ENCODE measurements around the gene WNT11. TPM values are rescaled to one million over a fixed set of nuclear protein-coding genes. Genes with fewer than 3 reads are reported as not detected.

WNT11 gene
- polyA plus RNA-seq, 1 of the 3 experiments (the other 2 are of a cell fraction) = 0.43 TPM

DNA sequence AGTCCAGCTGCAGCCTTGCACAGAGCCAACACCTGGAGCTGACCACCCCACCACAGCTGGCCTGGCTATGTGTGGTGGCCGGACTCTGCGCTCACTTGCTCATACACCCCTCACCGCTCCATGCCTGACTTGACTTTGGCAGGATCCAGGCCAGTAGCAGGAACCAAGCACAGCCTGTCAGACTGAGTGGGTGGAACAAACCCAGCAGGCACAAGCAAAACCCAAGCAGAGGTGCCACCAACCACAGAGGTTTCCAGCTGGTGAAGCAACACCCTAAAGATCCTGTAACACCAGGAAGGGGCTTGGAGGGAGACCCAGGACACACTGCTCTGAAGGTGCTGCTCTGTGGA is 44.9 kb upstream of the WNT11 start:
- TF ChIP-seq, protein P1, sequence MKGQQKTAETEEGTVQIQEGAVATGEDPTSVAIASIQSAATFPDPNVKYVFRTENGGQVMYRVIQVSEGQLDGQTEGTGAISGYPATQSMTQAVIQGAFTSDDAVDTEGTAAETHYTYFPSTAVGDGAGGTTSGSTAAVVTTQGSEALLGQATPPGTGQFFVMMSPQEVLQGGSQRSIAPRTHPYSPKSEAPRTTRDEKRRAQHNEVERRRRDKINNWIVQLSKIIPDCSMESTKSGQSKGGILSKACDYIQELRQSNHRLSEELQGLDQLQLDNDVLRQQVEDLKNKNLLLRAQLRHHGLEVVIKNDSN (IDR thresholded peaks at IDR 0.05; ENCODE audit: borderline replicate concordance, low read depth) = no peak
- TF ChIP-seq SIN3A (IDR thresholded peaks at IDR 0.05; ENCODE audit: borderline replicate concordance, low read depth, low read length) = no peak
- TF ChIP-seq EZH2phosphoT487 (IDR thresholded peaks at IDR 0.05; ENCODE audit: borderline replicate concordance, low read depth) = no peak
- TF ChIP-seq TCF12 (IDR thresholded peaks at IDR 0.05) = no peak
- no peak for TF ChIP-seq TAF1 (IDR thresholded peaks at IDR 0.05; ENCODE audit: borderline replicate concordance, low read depth, low read length)
- TF ChIP-seq, protein P2, sequence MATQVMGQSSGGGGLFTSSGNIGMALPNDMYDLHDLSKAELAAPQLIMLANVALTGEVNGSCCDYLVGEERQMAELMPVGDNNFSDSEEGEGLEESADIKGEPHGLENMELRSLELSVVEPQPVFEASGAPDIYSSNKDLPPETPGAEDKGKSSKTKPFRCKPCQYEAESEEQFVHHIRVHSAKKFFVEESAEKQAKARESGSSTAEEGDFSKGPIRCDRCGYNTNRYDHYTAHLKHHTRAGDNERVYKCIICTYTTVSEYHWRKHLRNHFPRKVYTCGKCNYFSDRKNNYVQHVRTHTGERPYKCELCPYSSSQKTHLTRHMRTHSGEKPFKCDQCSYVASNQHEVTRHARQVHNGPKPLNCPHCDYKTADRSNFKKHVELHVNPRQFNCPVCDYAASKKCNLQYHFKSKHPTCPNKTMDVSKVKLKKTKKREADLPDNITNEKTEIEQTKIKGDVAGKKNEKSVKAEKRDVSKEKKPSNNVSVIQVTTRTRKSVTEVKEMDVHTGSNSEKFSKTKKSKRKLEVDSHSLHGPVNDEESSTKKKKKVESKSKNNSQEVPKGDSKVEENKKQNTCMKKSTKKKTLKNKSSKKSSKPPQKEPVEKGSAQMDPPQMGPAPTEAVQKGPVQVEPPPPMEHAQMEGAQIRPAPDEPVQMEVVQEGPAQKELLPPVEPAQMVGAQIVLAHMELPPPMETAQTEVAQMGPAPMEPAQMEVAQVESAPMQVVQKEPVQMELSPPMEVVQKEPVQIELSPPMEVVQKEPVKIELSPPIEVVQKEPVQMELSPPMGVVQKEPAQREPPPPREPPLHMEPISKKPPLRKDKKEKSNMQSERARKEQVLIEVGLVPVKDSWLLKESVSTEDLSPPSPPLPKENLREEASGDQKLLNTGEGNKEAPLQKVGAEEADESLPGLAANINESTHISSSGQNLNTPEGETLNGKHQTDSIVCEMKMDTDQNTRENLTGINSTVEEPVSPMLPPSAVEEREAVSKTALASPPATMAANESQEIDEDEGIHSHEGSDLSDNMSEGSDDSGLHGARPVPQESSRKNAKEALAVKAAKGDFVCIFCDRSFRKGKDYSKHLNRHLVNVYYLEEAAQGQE (IDR thresholded peaks at IDR 0.05; ENCODE audit: low read depth, low read length) = no peak
- no peak for TF ChIP-seq POLR2AphosphoS5 (IDR thresholded peaks at IDR 0.05; ENCODE audit: low read depth, low read length)
- TF ChIP-seq, protein P3, sequence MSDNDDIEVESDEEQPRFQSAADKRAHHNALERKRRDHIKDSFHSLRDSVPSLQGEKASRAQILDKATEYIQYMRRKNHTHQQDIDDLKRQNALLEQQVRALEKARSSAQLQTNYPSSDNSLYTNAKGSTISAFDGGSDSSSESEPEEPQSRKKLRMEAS (IDR thresholded peaks at IDR 0.05; ENCODE audit: low read depth) = no peak
- TF ChIP-seq RCOR1 (IDR thresholded peaks at IDR 0.05; ENCODE audit: low read length) = no peak
- Histone ChIP-seq H3K9me2 (no peaks in the 10 kb centered on the region), H3K9ac (no peak overlapping the region), H3F3A (replicated peaks; ENCODE audit: insufficient read depth) (no peaks in the 10 kb centered on the region), H3K27me3 (ENCODE audit: insufficient read depth) (peaks cover 17% of the 10 kb centered on the region; the same call in 1 of the 2 replicates), H3K79me2 (ENCODE audit: insufficient read depth) (no peaks in the 10 kb centered on the region), H2AFZ (ENCODE audit: low read depth) (no peak overlapping the region), H3K4me1 (ENCODE audit: control insufficient read depth in 1 of 2, insufficient read depth in 2 of 2, low read depth in 1 of 2, low read length in 1 of 2) (no peaks in the 10 kb centered on the region), H3K36me3 (replicated peaks in 1 of 2; ENCODE audit: control insufficient read depth in 1 of 2, insufficient read depth in 2 of 2, low read length in 1 of 2) (no peaks in the 10 kb centered on the region), H3K9me3 (no peaks in the 10 kb centered on the region), H3K4me2 (no peak overlapping the region), H3K4me3 (ENCODE audit: low read depth in 2 of 2, low read length in 1 of 2) (no peak overlapping the region), H4K20me1 (ENCODE audit: insufficient read depth) (no peaks in the 10 kb centered on the region), H3K27ac (ENCODE audit: low read depth in 2 of 2, low read length in 1 of 2) (no peak overlapping the region)
- no peak for DNase-seq
- CTCF ChIA-PET = interaction anchor here (1.2 kb wide), 1 partner anchor 43 kb away, joined by 4 read pairs; no protein-coding TSS in a partner anchor
- POLR2A ChIA-PET = no interaction called here
- WGBS (ENCODE audit: low lambda C conversion rate) = 80% methylated on average over 2 of the region's 3 CpGs

DNA sequence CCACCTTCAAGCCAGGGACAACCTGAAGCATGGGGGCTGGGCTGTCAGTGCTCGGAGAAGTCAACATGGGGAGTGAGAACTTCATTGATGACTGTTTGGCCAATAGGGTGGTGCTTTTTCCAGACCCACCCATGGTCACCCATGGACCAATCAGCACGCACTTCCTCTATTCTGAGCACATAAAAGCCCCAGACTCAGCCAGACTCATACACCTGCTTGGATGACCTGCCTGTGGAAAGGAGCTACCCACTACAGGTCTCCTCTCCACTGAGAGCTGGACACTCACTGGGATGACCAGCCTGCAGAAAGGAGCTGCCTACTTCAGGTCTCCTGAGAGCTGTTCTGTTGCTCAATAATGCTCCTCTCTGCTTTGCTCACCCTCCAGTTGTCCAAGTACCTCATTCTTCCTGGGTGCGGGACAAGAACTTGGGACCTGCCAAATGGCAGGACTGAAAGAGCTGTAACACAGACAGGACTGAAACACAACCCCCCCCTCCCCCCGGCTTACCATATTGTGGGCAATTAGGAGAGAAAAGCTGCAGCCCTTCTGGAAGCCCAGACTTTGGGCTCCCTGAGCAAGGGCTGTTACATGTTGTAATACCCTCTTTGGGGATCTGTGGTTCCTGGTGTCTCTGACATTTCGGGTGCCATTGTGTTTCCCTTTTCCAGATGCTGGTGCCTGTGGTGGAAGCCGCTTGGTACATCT is 44.4 kb upstream of the WNT11 start:
- H3K27ac ChIP-seq (ENCODE audit: low read depth in 2 of 2, low read length in 1 of 2) = no peak overlapping the region
- H3K4me1 ChIP-seq (ENCODE audit: control insufficient read depth in 1 of 2, insufficient read depth in 2 of 2, low read depth in 1 of 2, low read length in 1 of 2) = no peaks in the 10 kb centered on the region
- H3K9me3 ChIP-seq = no peaks in the 10 kb centered on the region
- H4K20me1 ChIP-seq (ENCODE audit: insufficient read depth) = no peaks in the 10 kb centered on the region
- H3K4me3 ChIP-seq (ENCODE audit: low read depth in 2 of 2, low read length in 1 of 2) = no peak overlapping the region
- H3K4me2 ChIP-seq = no peak overlapping the region
- no peak overlapping the region for H2AFZ ChIP-seq (ENCODE audit: low read depth)
- H3F3A ChIP-seq (replicated peaks; ENCODE audit: insufficient read depth) = no peaks in the 10 kb centered on the region
- H3K36me3 ChIP-seq (replicated peaks in 1 of 2; ENCODE audit: control insufficient read depth in 1 of 2, insufficient read depth in 2 of 2, low read length in 1 of 2) = no peaks in the 10 kb centered on the region
- CTCF ChIA-PET = interaction anchor here (1.2 kb wide), 1 partner anchor 42 kb away, joined by 4 read pairs; no protein-coding TSS in a partner anchor
- POLR2A ChIA-PET = no interaction called here
- no peak overlapping the region for H3K9ac ChIP-seq
- H3K27me3 ChIP-seq (ENCODE audit: insufficient read depth) = peaks cover 17% of the 10 kb centered on the region; the same call in 1 of the 2 replicates
- H3K9me2 ChIP-seq = no peaks in the 10 kb centered on the region
- DNase-seq = no peak
- WGBS (ENCODE audit: low lambda C conversion rate) = 38% methylated on average over 5 of the region's 6 CpGs
- no peaks in the 10 kb centered on the region for H3K79me2 ChIP-seq (ENCODE audit: insufficient read depth)
- no peak for TF ChIP-seq EZH2phosphoT487 (IDR thresholded peaks at IDR 0.05; ENCODE audit: borderline replicate concordance, low read depth)
- TF ChIP-seq, protein P4, sequence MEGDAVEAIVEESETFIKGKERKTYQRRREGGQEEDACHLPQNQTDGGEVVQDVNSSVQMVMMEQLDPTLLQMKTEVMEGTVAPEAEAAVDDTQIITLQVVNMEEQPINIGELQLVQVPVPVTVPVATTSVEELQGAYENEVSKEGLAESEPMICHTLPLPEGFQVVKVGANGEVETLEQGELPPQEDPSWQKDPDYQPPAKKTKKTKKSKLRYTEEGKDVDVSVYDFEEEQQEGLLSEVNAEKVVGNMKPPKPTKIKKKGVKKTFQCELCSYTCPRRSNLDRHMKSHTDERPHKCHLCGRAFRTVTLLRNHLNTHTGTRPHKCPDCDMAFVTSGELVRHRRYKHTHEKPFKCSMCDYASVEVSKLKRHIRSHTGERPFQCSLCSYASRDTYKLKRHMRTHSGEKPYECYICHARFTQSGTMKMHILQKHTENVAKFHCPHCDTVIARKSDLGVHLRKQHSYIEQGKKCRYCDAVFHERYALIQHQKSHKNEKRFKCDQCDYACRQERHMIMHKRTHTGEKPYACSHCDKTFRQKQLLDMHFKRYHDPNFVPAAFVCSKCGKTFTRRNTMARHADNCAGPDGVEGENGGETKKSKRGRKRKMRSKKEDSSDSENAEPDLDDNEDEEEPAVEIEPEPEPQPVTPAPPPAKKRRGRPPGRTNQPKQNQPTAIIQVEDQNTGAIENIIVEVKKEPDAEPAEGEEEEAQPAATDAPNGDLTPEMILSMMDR (IDR thresholded peaks at IDR 0.05) = no peak
- TF ChIP-seq FOSL2 (IDR thresholded peaks at IDR 0.05; ENCODE audit: borderline replicate concordance, low read depth) = no peak
- TF ChIP-seq NFIC (IDR thresholded peaks at IDR 0.05; ENCODE audit: borderline replicate concordance) = no peak
- TF ChIP-seq CHD2 (IDR thresholded peaks at IDR 0.05; ENCODE audit: low read length, partially characterized antibody) = no peak
- TF ChIP-seq YY1 (IDR thresholded peaks at IDR 0.05; ENCODE audit: low read depth) = no peak
- TF ChIP-seq NRF1 (IDR thresholded peaks at IDR 0.05; ENCODE audit: low read depth, low read length) = no peak
- TF ChIP-seq, protein P1 (IDR thresholded peaks at IDR 0.05; ENCODE audit: borderline replicate concordance, low read depth) = no peak
- TF ChIP-seq JUND (IDR thresholded peaks at IDR 0.05) = no peak
- no peak for TF ChIP-seq MEF2A (IDR thresholded peaks at IDR 0.05; ENCODE audit: borderline replicate concordance, low read depth)
- no peak for TF ChIP-seq TEAD4 (IDR thresholded peaks at IDR 0.05; ENCODE audit: borderline replicate concordance, insufficient read depth)
